Body of pancreas (tissue), 4 donors: Measurements from ENCODE around the gene FETUB. TPM values are rescaled to one million over a fixed set of nuclear protein-coding genes. Genes with fewer than 3 reads are reported as not detected.
A peak's percentile ranks its signal among the peaks of the same experiment; 100 is the strongest.

Experiments used
- ATAC-seq: fragments of 150-250 bp; one replicate; pipeline ENCODE4 v1.9.1; 2016
- DNase-seq, 4 donors: peaks; one replicate each; pipeline ENCODE4 v3.0.0-alpha.2; 2019
- H3K27ac ChIP-seq, 4 donors: fragments of 200-600 bp; sonication (generic); 1 replicate in 3 of 4; 2 replicates in 1 of 4; pipeline versions ENCODE4 v1.5.1 to v1.6.1; 2016 to 2019; ENCODE audit warnings: mild to moderate bottlenecking in 1 of 4, mixed read lengths in 1 of 4, moderate library complexity in 1 of 4
- H3K27me3 ChIP-seq, 2 donors: fragments of 200-600 bp; sonication (generic); one replicate each; pipeline ENCODE4 v1.6.0; 2016; ENCODE audit warnings: mild to moderate bottlenecking in 1 of 2
- H3K36me3 ChIP-seq, 2 donors: fragments of 200-600 bp; sonication (generic); replicated peaks in 1 of 2; 2 replicates each; pipeline ENCODE4 v1.5.1; 2016; ENCODE audit warnings: low read depth in 2 of 2; ENCODE audit not compliant: insufficient read depth in 1 of 2
- H3K4me1 ChIP-seq: fragments of 200-600 bp; sonication (generic); one replicate; pipeline ENCODE4 v1.6.0; 2016
- H3K4me3 ChIP-seq, 2 donors: fragments of 200-600 bp; sonication (generic); 1 replicate in 1 of 2; 2 replicates in 1 of 2; pipeline ENCODE4 v1.5.1; 2016 to 2019
- H3K9me3 ChIP-seq, 3 donors: fragments of 200-600 bp; sonication (generic); 1 replicate in 2 of 3; 2 replicates in 1 of 3; pipeline ENCODE4 v1.5.1; 2016
- CTCF ChIP-seq, 7 experiments: fragments of 450-650 bp in 4 of 7; fragments of 200-600 bp in 3 of 7; sonication (generic) in 3 of 7; IDR thresholded peaks; one replicate each; pipeline ENCODE4 v1.5.1; 2016 to 2019; ENCODE audit warnings: antibody characterized with exemption in 7 of 7
- POLR2A ChIP-seq, 3 donors: fragments of 450-650 bp; IDR thresholded peaks; one replicate each; pipeline ENCODE4 v1.6.1; 2016; ENCODE audit warnings: antibody characterized with exemption in 3 of 3, mild to moderate bottlenecking in 2 of 3
- WGBS, 2 donors: methylation state at CpG; one replicate each; pipeline ENCODE4 v1.1.5; 2017; 5-methylcytosine and 5-hydroxymethylcytosine counted together
- intact Hi-C: fragments of 100-400 bp; cut with DNase I; formaldehyde crosslinking; loops from one replicate; pipeline ENCODE4 v1.15.1; 2023
- total RNA-seq, 2 donors: library from RNA; depleted of rRNA; stranded (reverse); fragments of >200 nt; gene quantifications; one replicate each; pipeline ENCODE4 v1.1.0, GENCODE V29; 2016

Gene FETUB
- total RNA-seq = not detected

GRCh38 chr3:186639778-186640472 is at the start of gene FETUB:
Gene FETUB, plus strand, starts transcription at chr3:186640399. Its CDS starts 62 bp downstream, at chr3:186640461.
- intact Hi-C loops = no loop called here
- H3K27ac ChIP-seq = no peak within 1 kb of the TSS
- ATAC-seq (no peak), DNase-seq (no peak)
- H3K9me3 ChIP-seq = no peaks in the 10 kb centered on the region
- TF ChIP-seq CTCF (IDR thresholded peaks at IDR 0.05) (no peak), POLR2A (IDR thresholded peaks at IDR 0.05) (no peak)
- H3K36me3 ChIP-seq = no peaks in the 10 kb centered on the region
- WGBS, 2 donors = 40 to 58% methylated on average over 1 of the region's 1 CpG
- no peak within 1 kb of the TSS for H3K4me3 ChIP-seq
- no peaks in the 10 kb centered on the region for H3K27me3 ChIP-seq
- peaks cover 4% of the 10 kb centered on the region for H3K4me1 ChIP-seq

- H3K4me3 ChIP-seq = no peak overlapping the region
- no peaks in the 10 kb centered on the region for H3K27me3 ChIP-seq
- H3K36me3 ChIP-seq = peaks cover 0 to 2% of the 10 kb centered on the region in 2 donors
- peaks cover 32% of the 10 kb centered on the region for H3K4me1 ChIP-seq
- DNase-seq = no peak
- H3K27ac ChIP-seq = peak overlapping the region in 2 of 4 donors; percentile 59 to 62
- no peak for TF ChIP-seq POLR2A (IDR thresholded peaks at IDR 0.05)
- TF ChIP-seq CTCF (IDR thresholded peaks at IDR 0.05) = no peak
- no peak for ATAC-seq
- H3K9me3 ChIP-seq = no peaks in the 10 kb centered on the region
- intact Hi-C loops = no loop called here
- WGBS, 2 donors = 73 to 74% methylated on average over 7 of the region's 7 CpGs
These were observed 49.5 kb upstream of the FETUB start for GRCh38 chr3:186590580-186591295.

GRCh38 chr3:186592682-186593081 is 47.5 kb upstream of the FETUB start:
- intact Hi-C loops = no loop called here
- H3K9me3 ChIP-seq = no peaks in the 10 kb centered on the region
- 95 to 96% methylated on average over 4 of the region's 4 CpGs for WGBS, 2 donors
- H3K36me3 ChIP-seq = no peaks in the 10 kb centered on the region
- no peak overlapping the region for H3K4me3 ChIP-seq
- H3K27ac ChIP-seq = no peak overlapping the region
- H3K4me1 ChIP-seq = peaks cover 32% of the 10 kb centered on the region
- DNase-seq (no peak), ATAC-seq (no peak)
- H3K27me3 ChIP-seq = no peaks in the 10 kb centered on the region
- TF ChIP-seq POLR2A (IDR thresholded peaks at IDR 0.05) (no peak), CTCF (IDR thresholded peaks at IDR 0.05) (no peak)

GRCh38 chr3:186593862-186594261 is 46.3 kb upstream of the FETUB start:
- H3K27me3 ChIP-seq = no peaks in the 10 kb centered on the region
- H3K4me3 ChIP-seq = no peak overlapping the region
- DNase-seq (no peak), ATAC-seq (no peak)
- WGBS, 2 donors = 36 to 58% methylated on average over 3 of the region's 3 CpGs
- intact Hi-C loops = no loop called here
- peak overlapping the region; percentile 22 to 70 (median 64) for H3K27ac ChIP-seq
- no peaks in the 10 kb centered on the region for H3K9me3 ChIP-seq
- TF ChIP-seq POLR2A (IDR thresholded peaks at IDR 0.05) (no peak), CTCF (IDR thresholded peaks at IDR 0.05) (no peak)
- H3K36me3 ChIP-seq = no peaks in the 10 kb centered on the region
- H3K4me1 ChIP-seq = peaks cover 44% of the 10 kb centered on the region
